ENCODE results near the gene MYO9B. TPM values are rescaled to one million over a fixed set of nuclear protein-coding genes. Genes with fewer than 3 reads are reported as not detected.

The MYO9B gene
- total RNA-seq, 1 experiment from 2014 or later, result 58.6 TPM

GRCh38 chr19:17041976-17042375 is 33.6 kb upstream of the MYO9B start:
- H3K79me2 ChIP-seq (ENCODE audit: insufficient read depth, low read length), result no peaks in the 10 kb centered on the region
- no peak overlapping the region for H3T11ph ChIP-seq (ENCODE audit: low read length)
- no peaks in the 10 kb centered on the region for H4K20me1 ChIP-seq (ENCODE audit: control insufficient read depth, insufficient read depth, insufficient read length)
- DNase-seq, result no peak
- H2BK12ac ChIP-seq (ENCODE audit: insufficient read length, low read depth, low read length), result no peak overlapping the region
- peaks cover 3% of the 10 kb centered on the region for H3K27me3 Mint-ChIP-seq (ENCODE audit: low read depth)
- no peak overlapping the region for H3K4ac ChIP-seq (ENCODE audit: low read depth, low read length)
- H2BK5ac ChIP-seq (ENCODE audit: insufficient read length, low read length), result no peak overlapping the region
- H4K8ac ChIP-seq (replicated peaks; ENCODE audit: insufficient read length, low read depth, low read length), result no peak overlapping the region
- H2BK20ac ChIP-seq (ENCODE audit: low read depth, low read length, poor library complexity, severe bottlenecking), result no peak overlapping the region
- no peaks in the 10 kb centered on the region for H3K4me1 ChIP-seq (ENCODE audit: insufficient read depth, low read length)
- no peak overlapping the region for H3K4me3 Mint-ChIP-seq
- H3K14ac ChIP-seq (ENCODE audit: insufficient read depth, low read length), result no peak overlapping the region
- peaks cover 2 to 18% of the 10 kb centered on the region in 2 experiments; a peak in 2 of 4 replicates for H3K4me1 Mint-ChIP-seq
- H3K4me2 ChIP-seq (ENCODE audit: insufficient read depth, insufficient read length, low read length), result no peak overlapping the region
- H2AFZ ChIP-seq (ENCODE audit: low read length), result no peak overlapping the region
- no peaks in the 10 kb centered on the region for H3K23me2 ChIP-seq (ENCODE audit: insufficient read length, low read depth, low read length, poor library complexity, severe bottlenecking)
- H3K9me3 Mint-ChIP-seq, result no peaks in the 10 kb centered on the region
- no peak overlapping the region for H2BK120ac ChIP-seq (ENCODE audit: low read depth, low read length, poor library complexity, severe bottlenecking)
- no CpG with 5 or more reads among the region's 11 CpGs for WGBS (ENCODE audit: extremely low coverage, insufficient read length, low lambda C conversion rate)
- no peak overlapping the region for H2BK15ac ChIP-seq (ENCODE audit: low read depth, low read length)
- H3K56ac ChIP-seq (ENCODE audit: insufficient read length, low read depth, low read length), result no peak overlapping the region
- no peaks in the 10 kb centered on the region for H3K27me3 ChIP-seq (ENCODE audit: insufficient read depth, low read length)
- no peaks in the 10 kb centered on the region for H3K9me3 ChIP-seq (ENCODE audit: control insufficient read depth, low read depth, low read length)
- TF ChIP-seq CTCF (conservative IDR thresholded peaks at IDR 0.05), result no peak
- H3K18ac ChIP-seq (ENCODE audit: insufficient read length, low read depth, low read length), result no peak overlapping the region
- no peak overlapping the region for H4K91ac ChIP-seq (ENCODE audit: insufficient read length, low read depth, low read length)
- no peaks in the 10 kb centered on the region for H3K79me1 ChIP-seq (ENCODE audit: insufficient read depth, low read depth, low read length, poor library complexity, severe bottlenecking)
- peak overlapping the region; percentile 64 to 96 (median 73); a peak in 5 of 7 replicates for H3K27ac Mint-ChIP-seq
- no peak overlapping the region for H3K9ac ChIP-seq (ENCODE audit: extremely low read depth, insufficient read length, low read length)
- H4K5ac ChIP-seq (ENCODE audit: insufficient read length, low read depth, low read length), result no peak overlapping the region
- no peak overlapping the region for H2AK5ac ChIP-seq (ENCODE audit: insufficient read length, low read length)
- no peak overlapping the region for H3K27ac ChIP-seq (ENCODE audit: insufficient read length, low read depth, low read length)
- H3K23ac ChIP-seq (ENCODE audit: insufficient read length, low read depth, low read length), result no peak overlapping the region
- H3K36me3 Mint-ChIP-seq (ENCODE audit: insufficient read depth in 1 of 3, low read depth in 3 of 3), result no peaks in the 10 kb centered on the region
